GM03348 (cell line): ENCODE results near the gene CRABP2.

Source experiments
- DNase-seq: peaks from one replicate; pipeline ENCODE4 v3.0.0; 2012; ENCODE audit warnings: low spot score

Gene CRABP2

GRCh38 chr1:156708218-156708661 lies 2.9 kb upstream of the CRABP2 start:
- no peak for DNase-seq

GRCh38 chr1:156707417-156708217 lies 2.2 kb upstream of the CRABP2 start:
- DNase-seq, result peak; percentile 87

GRCh38 chr1:156706657-156707416 lies 1.5 kb upstream of the CRABP2 start:
- DNase-seq, result peak; percentile 87

DNA sequence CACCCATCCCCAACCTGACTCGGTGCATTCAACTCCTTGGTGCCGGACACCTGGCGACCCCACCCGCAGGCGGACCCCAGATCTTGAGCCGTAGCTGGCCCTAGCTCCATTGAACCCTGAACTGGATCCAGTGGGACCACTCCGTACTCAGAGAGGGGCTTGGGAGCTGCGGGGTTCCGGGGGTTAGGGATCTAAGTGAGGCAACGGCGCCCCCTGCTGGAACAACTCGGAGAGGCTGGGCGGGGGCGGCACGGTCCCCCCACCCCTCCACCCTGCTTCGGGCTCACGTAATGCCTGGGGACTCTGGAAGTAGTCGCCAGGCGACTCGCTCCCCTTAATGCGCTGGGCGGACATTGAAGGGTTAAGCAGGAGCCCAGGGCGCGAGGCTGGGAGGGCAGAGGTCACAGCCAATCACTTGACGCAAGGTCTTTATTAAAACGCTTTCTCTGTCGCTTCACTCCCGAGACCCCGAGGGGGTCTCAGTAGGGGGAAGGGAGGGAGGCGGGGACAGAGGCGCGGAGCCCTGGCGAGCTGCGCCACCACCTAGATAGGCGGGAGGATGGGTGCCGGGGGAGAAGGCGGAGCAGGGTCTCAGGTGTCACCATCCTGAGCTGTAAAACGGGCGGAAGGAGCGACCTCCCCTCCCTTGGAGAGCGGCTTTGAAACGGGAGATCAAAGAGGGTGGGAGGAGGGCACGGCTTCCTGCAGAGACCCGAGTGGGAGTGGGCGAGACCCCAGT lies 704 bp upstream of the CRABP2 start:
- peak; percentile 86 for DNase-seq

GRCh38 chr1:156704930-156705320 lies 458 bp downstream of the CRABP2 start:
- peak; percentile 78 for DNase-seq

DNA sequence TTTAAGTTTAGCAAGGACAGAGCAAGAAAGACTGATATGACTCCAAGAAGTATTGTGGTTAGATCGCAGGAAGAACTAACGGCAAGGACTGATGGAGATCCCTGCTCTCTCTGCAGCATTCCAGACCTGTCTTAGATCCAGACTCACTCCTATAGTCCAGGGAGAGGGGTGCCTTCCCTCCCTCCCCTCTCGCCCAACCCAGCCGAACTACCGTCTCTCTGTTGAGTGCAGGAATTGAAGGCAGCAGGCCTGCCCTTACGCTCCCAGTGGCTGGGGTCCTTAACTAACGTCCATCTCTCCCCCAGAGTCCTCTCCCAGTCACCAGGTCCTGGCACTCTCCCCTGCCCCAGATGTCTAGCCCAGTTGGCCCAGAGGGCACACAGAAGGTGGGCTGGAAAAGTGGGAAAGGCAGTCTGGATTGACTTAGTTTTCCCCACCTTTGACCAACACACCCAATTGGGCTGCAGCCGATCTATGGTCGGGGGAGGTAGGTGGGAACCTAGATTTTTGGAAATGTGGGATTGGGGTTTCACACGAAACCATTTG lies 1.1 kb downstream of the CRABP2 start:
- DNase-seq, result no peak

- no peak for DNase-seq
These were observed 1.6 kb downstream of the CRABP2 start for GRCh38 chr1:156703741-156704140.

DNA sequence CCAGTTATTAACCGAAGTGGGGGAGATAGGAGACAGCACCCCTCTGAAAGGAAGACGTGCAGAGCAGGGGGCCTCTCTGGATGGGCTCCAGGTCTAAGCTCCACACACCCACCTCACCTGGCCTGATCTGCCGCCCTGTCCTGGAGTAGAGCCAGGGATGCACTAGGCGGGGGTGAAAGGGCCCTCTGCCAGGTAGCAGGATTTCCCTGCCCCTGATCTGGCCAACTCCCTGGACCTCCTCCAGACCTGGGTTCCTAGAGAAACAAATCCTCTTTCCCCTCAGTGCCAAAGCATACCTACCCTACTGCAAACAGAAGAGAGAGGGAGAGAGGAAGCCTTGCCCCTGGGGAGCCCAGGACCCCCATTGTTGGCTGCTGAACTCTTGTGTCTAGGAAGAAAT lies 2.0 kb downstream of the CRABP2 start:
- DNase-seq, result no peak

GRCh38 chr1:156700736-156701531 lies 4.4 kb downstream of the CRABP2 start:
- no peak for DNase-seq

DNA sequence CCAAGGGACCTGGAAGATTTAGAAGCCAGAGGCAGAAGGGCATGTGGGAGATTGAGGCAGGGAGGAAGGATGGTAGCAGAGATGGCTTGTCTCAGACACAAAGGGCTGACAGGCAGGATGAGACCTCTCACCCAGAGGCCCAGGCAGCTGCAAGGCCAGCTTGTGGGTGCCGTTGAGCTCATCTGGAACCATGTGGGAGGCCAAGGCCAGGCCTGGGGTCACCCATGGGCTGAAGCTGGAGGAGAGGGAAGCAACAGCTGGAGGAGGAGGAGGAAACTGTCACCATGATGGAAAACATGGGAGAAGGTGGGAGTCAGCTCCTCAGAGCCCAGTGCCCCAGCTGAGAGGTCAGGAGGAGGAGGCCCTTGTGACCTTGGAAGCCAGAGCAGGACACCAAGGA lies 6.4 kb downstream of the CRABP2 start:
- no peak for DNase-seq

- no peak for DNase-seq
These were observed 7.9 kb downstream of the CRABP2 start for GRCh38 chr1:156697481-156697880.

DNA sequence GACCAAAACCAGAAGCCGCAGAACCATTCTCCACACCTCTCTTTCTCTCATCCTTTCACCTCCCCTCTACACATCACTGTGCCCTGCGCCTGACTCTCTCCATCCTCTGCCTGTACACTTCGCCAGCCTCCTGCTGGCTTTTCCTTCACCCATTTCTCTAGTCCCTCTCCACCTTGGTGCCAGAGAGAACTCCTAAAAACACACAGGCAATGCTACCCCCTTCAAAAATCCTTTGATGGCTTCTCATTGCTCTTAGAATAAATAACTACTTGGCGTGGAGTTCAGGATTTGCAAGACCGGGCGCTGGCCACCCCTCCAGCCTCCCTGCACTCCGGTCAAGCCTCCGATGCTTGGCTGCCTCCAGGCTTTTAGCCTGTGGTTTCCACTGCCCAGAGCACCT lies 8.6 kb downstream of the CRABP2 start:
- no peak for DNase-seq

DNA sequence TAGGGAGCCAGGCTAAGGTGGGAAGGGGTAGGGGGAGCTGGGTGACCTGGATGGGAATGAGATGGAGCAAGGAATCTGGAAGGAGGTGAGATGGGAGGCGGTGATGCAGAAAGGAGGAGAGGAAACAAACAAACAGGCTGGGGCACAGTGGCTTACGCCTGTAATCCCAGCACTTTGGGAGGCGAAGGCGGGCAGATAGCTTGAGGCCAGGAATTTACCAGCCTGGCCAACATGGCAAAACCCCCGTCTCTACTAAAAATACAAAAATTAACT lies 10.8 kb downstream of the CRABP2 start:
- no peak for DNase-seq

GRCh38 chr1:156693848-156694689 lies 11.3 kb downstream of the CRABP2 start:
- no peak for DNase-seq

DNA sequence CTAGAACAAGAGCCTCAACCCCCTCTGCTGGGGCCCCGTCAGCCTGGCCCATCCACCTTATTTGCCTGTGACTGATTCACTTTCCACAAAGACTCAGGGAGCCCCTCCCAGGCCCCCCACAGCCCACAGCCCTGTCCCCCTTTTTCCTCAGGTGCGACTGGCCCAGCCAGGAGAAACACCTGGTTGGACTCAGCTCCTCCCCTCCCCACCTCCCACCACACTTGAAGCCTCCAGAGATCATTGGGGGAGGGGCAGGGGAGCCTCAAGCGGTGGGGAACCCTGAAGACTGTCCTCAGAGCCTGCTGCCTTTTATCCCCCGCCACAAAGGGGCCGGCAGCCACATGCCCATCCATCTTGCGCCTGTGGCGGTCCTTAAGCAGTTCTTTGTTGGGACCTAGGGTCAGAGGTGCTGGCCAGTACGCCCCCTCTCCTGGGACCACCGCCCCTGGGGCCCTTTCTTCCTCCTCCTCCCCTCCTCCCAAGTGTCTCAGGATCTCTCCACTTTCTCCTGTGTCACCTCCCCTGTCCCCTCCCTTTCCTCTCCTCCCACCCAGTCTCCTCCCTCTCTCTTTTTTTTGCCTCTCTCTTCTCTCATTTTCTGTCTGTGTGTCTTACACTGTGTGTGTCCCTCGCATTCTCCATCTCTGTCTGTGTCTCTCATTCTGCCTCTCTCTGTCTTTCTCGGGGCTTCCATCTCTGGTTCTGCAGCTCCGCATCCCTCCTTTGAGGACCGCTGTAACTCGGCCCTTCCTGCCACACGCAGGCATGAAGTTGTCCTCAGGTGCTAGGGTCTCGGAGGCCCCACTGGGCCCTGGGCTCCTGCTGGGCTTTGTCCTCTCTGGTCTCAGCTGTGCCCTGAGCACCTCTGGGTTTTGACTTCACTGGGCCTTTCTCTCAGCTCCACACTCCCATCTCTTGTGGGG lies 12.2 kb downstream of the CRABP2 start:
- DNase-seq, result no peak

DNA sequence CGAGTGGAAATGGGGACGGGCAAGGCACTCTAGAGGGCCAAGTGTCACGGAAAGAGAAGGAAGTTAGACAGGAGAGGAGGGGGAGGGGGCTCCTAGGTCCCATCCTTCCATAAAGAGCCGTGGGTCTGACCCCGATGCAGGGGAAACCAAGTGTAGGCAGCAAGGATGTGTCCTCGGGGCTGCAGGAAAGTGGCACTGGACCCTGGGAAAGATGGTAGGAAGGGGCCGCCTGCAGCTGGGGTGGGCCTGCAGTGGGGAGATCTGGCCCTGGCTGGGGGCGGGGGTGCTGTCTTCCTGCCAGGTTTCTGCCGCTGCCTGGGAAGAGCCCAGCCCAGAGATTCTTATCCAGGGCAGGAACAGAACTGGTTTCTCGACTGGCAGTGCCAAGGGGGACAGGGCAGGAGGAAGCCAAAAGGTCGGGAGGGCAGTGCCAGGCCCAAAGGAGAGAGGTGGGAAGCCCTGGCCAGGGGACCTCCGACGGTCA lies 12.9 kb downstream of the CRABP2 start:
- DNase-seq, result no peak

DNA sequence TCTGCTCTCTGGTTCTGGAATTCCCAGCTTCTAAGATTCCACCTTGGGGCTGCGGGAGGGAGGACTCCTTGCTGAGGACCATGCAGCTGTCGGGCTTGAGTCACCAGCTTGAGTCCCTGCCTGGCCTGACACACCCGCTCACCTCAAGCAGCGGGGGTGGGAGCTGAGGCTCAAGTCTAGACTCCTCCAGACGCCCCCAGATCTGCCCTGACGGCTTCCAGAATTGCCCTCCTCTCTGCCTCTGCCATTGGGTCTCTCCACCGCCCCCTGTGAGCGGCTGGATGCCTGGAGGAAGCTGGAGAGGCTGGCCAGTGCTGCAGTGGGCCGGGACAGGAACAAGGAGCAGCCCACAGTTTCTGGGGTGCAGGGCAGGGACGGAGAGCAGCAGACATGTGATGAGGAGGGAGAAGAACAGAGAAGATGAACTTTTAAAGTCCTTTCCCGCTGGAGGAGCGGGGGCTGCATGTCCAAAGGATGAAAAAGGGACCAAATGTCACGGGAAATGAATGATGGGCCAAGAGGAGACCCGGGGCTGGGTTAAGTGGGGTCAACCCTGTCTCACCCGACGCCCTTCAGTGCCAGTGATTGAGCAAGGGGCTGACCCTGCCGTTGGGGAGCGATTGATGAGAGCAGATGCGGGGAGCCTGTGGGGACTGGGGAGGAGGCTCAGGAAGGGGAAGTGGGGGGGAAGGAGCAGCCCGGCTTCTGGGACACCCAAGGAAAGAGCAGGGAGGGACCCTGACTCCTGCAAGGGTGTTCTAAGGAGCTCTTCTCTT lies 13.5 kb downstream of the CRABP2 start:
- no peak for DNase-seq

GRCh38 chr1:156691191-156691590 lies 14.2 kb downstream of the CRABP2 start:
- DNase-seq, result no peak

DNA sequence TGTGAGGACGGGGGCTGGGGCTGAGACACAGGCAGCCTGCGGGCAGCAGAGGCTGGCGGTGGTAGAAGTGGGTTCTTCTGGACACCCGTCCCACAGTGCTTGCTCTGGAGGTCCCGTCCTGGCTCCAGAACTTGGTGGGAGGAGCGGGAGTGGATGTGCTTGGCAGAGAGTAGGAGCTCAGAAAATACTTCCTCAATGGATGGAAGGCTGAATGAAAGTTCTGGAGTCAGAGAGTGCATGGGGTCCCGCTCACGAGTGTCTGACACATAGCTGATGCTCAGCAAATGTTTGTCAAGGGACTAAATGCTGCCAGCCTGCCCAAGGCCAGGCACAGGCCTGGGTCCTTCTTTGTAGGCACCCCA lies 14.7 kb downstream of the CRABP2 start:
- no peak for DNase-seq
